Astrocyte of the cerebellum (primary cell): ENCODE results near the gene EPHB2.

ENCODE experiments used
- DNase-seq: peaks from one replicate; pipeline ENCODE4 v3.0.0-alpha.2; 2011; ENCODE audit warnings: low read depth
- H3K4me3 ChIP-seq: 2 replicates; pipeline ENCODE4 v1.5.1; 2011; ENCODE audit warnings: mild to moderate bottlenecking, low read depth, low read length, moderate library complexity
- CTCF ChIP-seq: IDR thresholded peaks from 2 replicates; pipeline ENCODE4 v1.5.1; 2012; ENCODE audit warnings: low read length, low read depth, moderate library complexity, mild to moderate bottlenecking; ENCODE audit errors: missing control alignments
- in situ Hi-C: cut with HindIII; loops from 2 replicates; pipeline ENCODE4 v1.10.0; 2017; ENCODE audit warnings: low sequenced_read_pairs

Gene EPHB2

GRCh38 chr1:22951796-22952195 is 241.2 kb downstream of the EPHB2 start:
- no peak for TF ChIP-seq CTCF
- no peak for DNase-seq
- H3K4me3 ChIP-seq: no peak overlapping the region
- in situ Hi-C loops: no loop called here

GRCh38 chr1:22952694-22953056 is 242.0 kb downstream of the EPHB2 start:
- no peak overlapping the region for H3K4me3 ChIP-seq
- in situ Hi-C loops: no loop called here
- DNase-seq: no peak
- TF ChIP-seq CTCF: no peak

- DNase-seq: no peak
- in situ Hi-C loops: no loop called here
- no peak overlapping the region for H3K4me3 ChIP-seq
- TF ChIP-seq CTCF: no peak
Observed at GRCh38 chr1:22953057-22953739, 242.6 kb downstream of the EPHB2 start.

GRCh38 chr1:22953740-22954141 is 243.1 kb downstream of the EPHB2 start:
- TF ChIP-seq CTCF: no peak
- DNase-seq: no peak
- in situ Hi-C loops: no loop called here
- no peak overlapping the region for H3K4me3 ChIP-seq

GRCh38 chr1:22955146-22955545 is 244.5 kb downstream of the EPHB2 start:
- no peak for TF ChIP-seq CTCF
- H3K4me3 ChIP-seq: no peak overlapping the region
- in situ Hi-C loops: no loop called here
- no peak for DNase-seq

GRCh38 chr1:22957066-22957465 is 246.4 kb downstream of the EPHB2 start:
- DNase-seq: no peak
- H3K4me3 ChIP-seq: no peak overlapping the region
- no peak for TF ChIP-seq CTCF
- in situ Hi-C loops: no loop called here

- in situ Hi-C loops: no loop called here
- no peak for DNase-seq
- no peak for TF ChIP-seq CTCF
- no peak overlapping the region for H3K4me3 ChIP-seq
Observed at GRCh38 chr1:22958556-22958955, 247.9 kb downstream of the EPHB2 start.
